Hepatocyte (in vitro differentiated cells): ENCODE data around the gene RRP1. TPM values are rescaled to one million over a fixed set of nuclear protein-coding genes. Genes with fewer than 3 reads are reported as not detected.

Experiments used
- DNase-seq: peaks from one replicate; pipeline ENCODE4 v3.0.0-alpha.2; 2016; ENCODE audit warnings: low spot score
- H2AFZ ChIP-seq: fragments of 200-600 bp; sonication (generic); 2 replicates; pipeline ENCODE4 v1.6.0; 2016; ENCODE audit warnings: antibody characterized with exemption, mild to moderate bottlenecking
- H3K27ac ChIP-seq: fragments of 200-600 bp; sonication (generic); 2 replicates; pipeline ENCODE4 v1.5.1; 2016; ENCODE audit warnings: mild to moderate bottlenecking
- H3K27me3 ChIP-seq: fragments of 200-600 bp; sonication (generic); 2 replicates; pipeline ENCODE4 v1.6.1; 2016
- H3K36me3 ChIP-seq: fragments of 200-600 bp; sonication (generic); replicated peaks from 2 replicates; pipeline ENCODE4 v1.5.1; 2016; ENCODE audit warnings: low read depth; ENCODE audit not compliant: insufficient read depth
- H3K4me1 ChIP-seq: fragments of 200-600 bp; sonication (generic); 2 replicates; pipeline ENCODE4 v1.5.1; 2016; ENCODE audit warnings: mild to moderate bottlenecking, moderate library complexity; ENCODE audit not compliant: insufficient read depth
- H3K4me2 ChIP-seq: fragments of 200-600 bp; sonication (generic); 2 replicates; pipeline ENCODE4 v1.6.0; 2016
- H3K4me3 ChIP-seq: fragments of 200-600 bp; sonication (generic); 2 replicates; pipeline ENCODE4 v1.5.1; 2016; ENCODE audit warnings: mild to moderate bottlenecking
- H3K79me2 ChIP-seq: fragments of 200-600 bp; sonication (generic); 2 replicates; pipeline ENCODE4 v1.6.0; 2017; ENCODE audit warnings: mild to moderate bottlenecking
- H3K9me2 ChIP-seq: fragments of 200-600 bp; sonication (generic); replicated peaks from 2 replicates; pipeline ENCODE4 v1.6.0; 2017; ENCODE audit warnings: mild to moderate bottlenecking; ENCODE audit not compliant: insufficient read depth
- H3K9me3 ChIP-seq: fragments of 200-600 bp; sonication (generic); 2 replicates; pipeline ENCODE4 v1.5.1; 2016; ENCODE audit warnings: low read depth, mild to moderate bottlenecking
- H4K20me1 ChIP-seq: fragments of 200-600 bp; sonication (generic); 2 replicates; pipeline ENCODE4 v1.6.0; 2016; ENCODE audit warnings: mild to moderate bottlenecking; ENCODE audit not compliant: insufficient read depth, poor library complexity, severe bottlenecking
- EZH2 ChIP-seq: fragments of 200-600 bp; sonication (generic); IDR thresholded peaks from 2 replicates; pipeline ENCODE4 v1.6.1; 2016; ENCODE audit warnings: antibody characterized with exemption, mild to moderate bottlenecking, borderline replicate concordance
- EZH2phosphoT487 ChIP-seq: fragments of 200-600 bp; sonication (generic); IDR thresholded peaks from one replicate; pipeline ENCODE4 v1.6.1; 2018; ENCODE audit warnings: antibody characterized with exemption, mild to moderate bottlenecking, low read depth, moderate library complexity; ENCODE audit not compliant: unreplicated experiment, severe bottlenecking
- WGBS: methylation state at CpG from one replicate; pipeline ENCODE4 v1.1.6; 2016; ENCODE audit warnings: low lambda C conversion rate; ENCODE audit errors: missing lambda C conversion rate; 5-methylcytosine and 5-hydroxymethylcytosine counted together
- polyA plus RNA-seq: library from polyadenylated mRNA; unstranded; fragments of >200 nt; fragmentation: Nextera tagmentation; extraction: Ambion mirVana; gene quantifications from 2 replicates; pipeline ENCODE4 v1.2.1, GENCODE V29; 2016
- total RNA-seq: library from RNA; depleted of rRNA; stranded (reverse); fragments of >200 nt; gene quantifications from 2 replicates; pipeline ENCODE4 v1.2.3, GENCODE V29; 2014
- TF ChIP-seq, protein P1 (sequence below): fragments of 200-600 bp; sonication (generic); IDR thresholded peaks from 2 replicates; pipeline ENCODE4 v1.5.1; 2016; ENCODE audit warnings: antibody characterized with exemption, mild to moderate bottlenecking; ENCODE audit not compliant: poor library complexity

The RRP1 gene
- total and polyA plus RNA-seq, 2 experiments from 2014 or later: 24.1 to 32.0 TPM

GRCh38 chr21:43766734-43767497 is 22.5 kb upstream of the RRP1 start:
- DNase-seq: peak; percentile 67
- H3K4me3 ChIP-seq: no peak overlapping the region
- H3K27me3 ChIP-seq: no peaks in the 10 kb centered on the region
- no peak overlapping the region for H2AFZ ChIP-seq
- H4K20me1 ChIP-seq: no peaks in the 10 kb centered on the region
- H3K9me2 ChIP-seq: no peaks in the 10 kb centered on the region
- H3K27ac ChIP-seq: peak overlapping the region; percentile 97
- WGBS: 83% methylated on average over 34 of the region's 34 CpGs
- no peak overlapping the region for H3K4me2 ChIP-seq
- TF ChIP-seq, protein P1, sequence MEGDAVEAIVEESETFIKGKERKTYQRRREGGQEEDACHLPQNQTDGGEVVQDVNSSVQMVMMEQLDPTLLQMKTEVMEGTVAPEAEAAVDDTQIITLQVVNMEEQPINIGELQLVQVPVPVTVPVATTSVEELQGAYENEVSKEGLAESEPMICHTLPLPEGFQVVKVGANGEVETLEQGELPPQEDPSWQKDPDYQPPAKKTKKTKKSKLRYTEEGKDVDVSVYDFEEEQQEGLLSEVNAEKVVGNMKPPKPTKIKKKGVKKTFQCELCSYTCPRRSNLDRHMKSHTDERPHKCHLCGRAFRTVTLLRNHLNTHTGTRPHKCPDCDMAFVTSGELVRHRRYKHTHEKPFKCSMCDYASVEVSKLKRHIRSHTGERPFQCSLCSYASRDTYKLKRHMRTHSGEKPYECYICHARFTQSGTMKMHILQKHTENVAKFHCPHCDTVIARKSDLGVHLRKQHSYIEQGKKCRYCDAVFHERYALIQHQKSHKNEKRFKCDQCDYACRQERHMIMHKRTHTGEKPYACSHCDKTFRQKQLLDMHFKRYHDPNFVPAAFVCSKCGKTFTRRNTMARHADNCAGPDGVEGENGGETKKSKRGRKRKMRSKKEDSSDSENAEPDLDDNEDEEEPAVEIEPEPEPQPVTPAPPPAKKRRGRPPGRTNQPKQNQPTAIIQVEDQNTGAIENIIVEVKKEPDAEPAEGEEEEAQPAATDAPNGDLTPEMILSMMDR: no peak
- no peak for TF ChIP-seq EZH2
- no peak for TF ChIP-seq EZH2phosphoT487
- no peaks in the 10 kb centered on the region for H3K79me2 ChIP-seq
- no peaks in the 10 kb centered on the region for H3K9me3 ChIP-seq
- H3K4me1 ChIP-seq: peaks cover 20% of the 10 kb centered on the region
- H3K36me3 ChIP-seq: no peaks in the 10 kb centered on the region

GRCh38 chr21:43767498-43767983 is 21.8 kb upstream of the RRP1 start:
- H3K4me2 ChIP-seq: peak overlapping the region; percentile 44
- TF ChIP-seq, protein P1: no peak
- no peak for TF ChIP-seq EZH2
- TF ChIP-seq EZH2phosphoT487: no peak
- H3K4me3 ChIP-seq: no peak overlapping the region
- H4K20me1 ChIP-seq: no peaks in the 10 kb centered on the region
- H3K27me3 ChIP-seq: no peaks in the 10 kb centered on the region
- peaks cover 20% of the 10 kb centered on the region for H3K4me1 ChIP-seq
- H3K36me3 ChIP-seq: no peaks in the 10 kb centered on the region
- H3K79me2 ChIP-seq: no peaks in the 10 kb centered on the region
- WGBS: 96% methylated on average over 14 of the region's 15 CpGs
- H3K27ac ChIP-seq: peak overlapping the region; percentile 97
- H2AFZ ChIP-seq: no peak overlapping the region
- no peaks in the 10 kb centered on the region for H3K9me3 ChIP-seq
- DNase-seq: no peak
- H3K9me2 ChIP-seq: no peaks in the 10 kb centered on the region

GRCh38 chr21:43767984-43768867 is 21.2 kb upstream of the RRP1 start:
- no peaks in the 10 kb centered on the region for H3K36me3 ChIP-seq
- TF ChIP-seq EZH2 (no peak), EZH2phosphoT487 (no peak)
- TF ChIP-seq, protein P1: no peak
- no peak overlapping the region for H3K4me3 ChIP-seq
- H3K9me3 ChIP-seq: no peaks in the 10 kb centered on the region
- H3K4me1 ChIP-seq: peaks cover 20% of the 10 kb centered on the region
- H3K4me2 ChIP-seq: peak overlapping the region; percentile 44
- peaks cover under 1% of the 10 kb centered on the region for H3K79me2 ChIP-seq
- no peaks in the 10 kb centered on the region for H3K27me3 ChIP-seq
- WGBS: 62% methylated on average over 32 of the region's 34 CpGs
- H2AFZ ChIP-seq: peak overlapping the region; percentile 25
- H4K20me1 ChIP-seq: no peaks in the 10 kb centered on the region
- no peaks in the 10 kb centered on the region for H3K9me2 ChIP-seq
- DNase-seq: peak; percentile 88
- peak overlapping the region; percentile 97 for H3K27ac ChIP-seq
